Activated T-helper 9 cell treated with anti-CD3 and anti-CD28 coated beads, Interleukin-2, amount 50 U/mL, for 16 hours (primary cell): ENCODE measurements around the gene SLC29A2.
"Not testable (repeated sequence)": the region's sequence is repeated elsewhere in the genome, so short reads cannot be mapped to it uniquely, and the experiment has no call there.

Source experiments
- DNase-seq: peaks from one replicate; pipeline ENCODE4 v3.0.0-alpha.2; 2020; ENCODE audit warnings: low read depth

The SLC29A2 gene

GRCh38 chr11:66333896-66334604, 37.5 kb downstream of the SLC29A2 start:
- DNase-seq: no peak

GRCh38 chr11:66333220-66333877, 38.2 kb downstream of the SLC29A2 start:
- no peak for DNase-seq

- DNase-seq: no peak
Observed at GRCh38 chr11:66332371-66333219, 39.0 kb downstream of the SLC29A2 start.

GRCh38 chr11:66331542-66332370, 39.8 kb downstream of the SLC29A2 start:
- DNase-seq: no peak

GRCh38 chr11:66330931-66331330, 40.6 kb downstream of the SLC29A2 start:
- no peak for DNase-seq

GRCh38 chr11:66329165-66329673, 42.3 kb downstream of the SLC29A2 start:
- no peak for DNase-seq

GRCh38 chr11:66328302-66329144, 43.0 kb downstream of the SLC29A2 start:
- peak; percentile 70 for DNase-seq

GRCh38 chr11:66328031-66328301, 43.6 kb downstream of the SLC29A2 start:
- no peak for DNase-seq

GRCh38 chr11:66327171-66328030, 44.2 kb downstream of the SLC29A2 start:
- DNase-seq: no peak

GRCh38 chr11:66326261-66327111, 45.1 kb downstream of the SLC29A2 start:
- no peak for DNase-seq

GRCh38 chr11:66325263-66325671, 46.3 kb downstream of the SLC29A2 start:
- DNase-seq: no peak

GRCh38 chr11:66324664-66325063, 46.9 kb downstream of the SLC29A2 start:
- DNase-seq: no peak

GRCh38 chr11:66323684-66324083, 47.9 kb downstream of the SLC29A2 start:
- no peak for DNase-seq

GRCh38 chr11:66322732-66323427, 48.7 kb downstream of the SLC29A2 start:
- DNase-seq: no peak

GRCh38 chr11:66321606-66322005, 50.0 kb downstream of the SLC29A2 start:
- no peak for DNase-seq

GRCh38 chr11:66320748-66321147, 50.8 kb downstream of the SLC29A2 start:
- DNase-seq: not testable (repeated sequence)

- DNase-seq: not testable (repeated sequence)
Observed at GRCh38 chr11:66320289-66320688, 51.3 kb downstream of the SLC29A2 start.

GRCh38 chr11:66318600-66318970, 53.0 kb downstream of the SLC29A2 start:
- no peak for DNase-seq
